Right ventricle myocardium inferior (tissue), 1 donor: ENCODE data around the gene MAMDC4. TPM values are rescaled to one million over a fixed set of nuclear protein-coding genes. Genes with fewer than 3 reads are reported as not detected.
"Not testable (repeated sequence)": the region's sequence is repeated elsewhere in the genome, so short reads cannot be mapped to it uniquely, and the experiment has no call there.

Experiments used
- ATAC-seq: fragments of 200-7000 bp; cut with Tn5 transposase; one replicate; pipeline ENCODE4 v1.9.1; 2020; ENCODE audit warnings: mild to moderate bottlenecking, moderate library complexity
- DNase-seq: peaks from one replicate; pipeline ENCODE4 v3.0.0; 2021; ENCODE audit errors: missing footprints
- intact Hi-C: fragments of 100-400 bp; cut with DNase I; formaldehyde crosslinking; loops from one replicate; pipeline ENCODE4 v1.11.0; 2022
- total RNA-seq: library from RNA; stranded (reverse); fragmentation: NEBNext Ultra II Directional; extraction: Animal tissue kit (Norgen Biotek cat#: 25700); gene quantifications from one replicate; pipeline ENCODE4 v1.2.1, GENCODE V29; 2021
- donor health status: DM: no; HTN: yes; CAD: no; lungs with severe emphysema.

Gene MAMDC4
- total RNA-seq, 1 donor from 2014 or later, result 12.8 TPM

DNA sequence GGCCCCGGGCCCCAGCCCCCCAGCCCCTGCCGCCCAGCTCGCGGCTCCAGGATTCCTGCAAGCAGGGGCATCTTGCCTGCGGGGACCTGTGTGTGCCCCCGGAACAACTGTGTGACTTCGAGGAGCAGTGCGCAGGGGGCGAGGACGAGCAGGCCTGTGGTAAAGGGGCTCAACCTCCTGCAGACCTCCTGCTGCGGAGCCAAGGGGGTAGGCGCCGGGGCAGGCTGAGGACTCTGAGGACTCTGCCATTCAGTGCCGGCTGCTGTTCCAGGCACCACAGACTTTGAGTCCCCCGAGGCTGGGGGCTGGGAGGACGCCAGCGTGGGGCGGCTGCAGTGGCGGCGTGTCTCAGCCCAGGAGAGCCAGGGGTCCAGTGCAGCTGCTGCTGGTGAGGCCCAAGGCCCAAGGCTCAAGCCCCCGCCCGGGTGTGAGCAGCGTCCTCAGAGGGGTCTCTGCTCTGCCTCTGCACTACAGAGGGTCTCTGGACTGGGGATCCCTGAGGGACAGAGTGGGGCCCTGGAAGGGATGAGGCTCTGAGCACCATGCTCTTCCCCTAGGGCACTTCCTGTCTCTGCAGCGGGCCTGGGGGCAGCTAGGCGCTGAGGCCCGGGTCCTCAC, 3.4 kb downstream of the MAMDC4 start:
- ATAC-seq (no peak), DNase-seq (no peak)
- intact Hi-C loops, result no loop called here

DNA sequence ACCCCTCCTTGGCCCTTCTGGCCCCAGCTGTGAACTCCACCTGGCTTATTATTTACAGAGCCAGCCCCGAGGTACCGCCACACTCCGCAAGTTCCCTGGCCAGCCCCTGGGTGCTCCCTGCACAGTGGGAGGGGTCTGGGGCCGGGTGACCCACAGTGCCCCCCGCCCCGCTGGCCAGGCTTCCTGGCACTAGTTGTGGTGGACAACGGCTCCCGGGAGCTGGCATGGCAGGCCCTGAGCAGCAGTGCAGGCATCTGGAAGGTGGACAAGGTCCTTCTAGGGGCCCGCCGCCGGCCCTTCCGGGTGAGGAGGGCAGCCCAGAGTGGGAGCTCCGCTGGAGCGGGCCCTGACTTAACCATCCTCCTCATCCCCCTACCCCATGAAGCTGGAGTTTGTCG, 3.9 kb downstream of the MAMDC4 start:
- ATAC-seq (no peak), DNase-seq (no peak)
- intact Hi-C loops, result no loop called here

DNA sequence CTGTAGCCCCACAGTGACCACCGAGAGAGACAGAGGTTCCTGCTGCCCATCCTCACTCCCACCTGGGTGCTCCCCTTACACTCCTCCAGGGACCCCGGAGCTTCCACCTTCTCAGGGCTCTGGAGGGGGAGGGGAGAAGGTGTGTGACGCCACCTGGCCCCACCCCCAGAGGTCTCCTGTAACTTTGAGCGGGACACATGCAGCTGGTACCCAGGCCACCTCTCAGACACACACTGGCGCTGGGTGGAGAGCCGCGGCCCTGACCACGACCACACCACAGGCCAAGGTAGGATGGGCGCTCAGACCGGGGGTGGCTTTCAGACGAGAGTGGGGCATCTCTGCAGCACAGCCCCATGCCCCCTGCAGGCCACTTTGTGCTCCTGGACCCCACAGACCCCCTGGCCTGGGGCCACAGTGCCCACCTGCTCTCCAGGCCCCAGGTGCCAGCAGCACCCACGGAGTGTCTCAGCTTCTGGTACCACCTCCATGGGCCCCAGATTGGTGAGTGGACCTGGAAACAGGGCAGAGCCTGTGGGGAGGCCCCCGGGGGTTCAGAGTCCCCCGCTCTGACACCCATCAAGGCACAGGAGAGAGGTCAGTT, 4.5 kb downstream of the MAMDC4 start:
- intact Hi-C loops, result no loop called here
- DNase-seq (no peak), ATAC-seq (no peak)

GRCh38 chr9:136857166-136857565, 5.0 kb downstream of the MAMDC4 start:
- intact Hi-C loops, result no loop called here
- no peak for ATAC-seq

DNA sequence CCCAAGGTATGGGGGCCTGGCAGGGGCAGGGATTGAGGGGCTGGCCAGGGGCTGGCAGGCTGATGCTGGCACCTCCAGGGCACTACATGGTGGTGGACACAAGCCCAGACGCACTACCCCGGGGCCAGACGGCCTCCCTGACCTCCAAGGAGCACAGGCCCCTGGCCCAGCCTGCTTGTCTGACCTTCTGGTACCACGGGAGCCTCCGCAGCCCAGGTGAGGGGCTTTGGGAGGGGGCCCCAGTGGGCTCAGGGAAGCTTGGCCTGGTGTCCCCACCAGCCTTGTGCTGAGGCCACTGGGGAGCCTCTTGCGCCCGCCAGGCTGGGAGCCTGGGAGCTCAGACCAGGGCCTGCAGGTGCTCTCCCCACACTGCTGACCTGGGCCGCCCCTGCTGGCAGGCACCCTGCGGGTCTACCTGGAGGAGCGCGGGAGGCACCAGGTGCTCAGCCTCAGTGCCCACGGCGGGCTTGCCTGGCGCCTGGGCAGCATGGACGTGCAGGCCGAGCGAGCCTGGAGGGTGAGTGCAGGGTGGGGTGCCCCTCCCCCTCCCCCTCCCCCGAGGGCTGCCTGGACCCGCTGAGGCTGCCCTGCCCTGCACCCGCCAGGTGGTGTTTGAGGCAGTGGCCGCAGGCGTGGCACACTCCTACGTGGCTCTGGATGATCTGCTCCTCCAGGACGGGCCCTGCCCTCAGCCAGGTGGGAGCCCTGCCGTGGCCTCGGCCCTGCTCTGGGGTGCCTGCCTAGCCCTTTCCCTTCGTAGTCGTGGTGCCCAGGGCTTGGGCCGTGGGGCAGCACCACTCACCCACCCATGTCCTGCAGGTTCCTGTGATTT, 5.7 kb downstream of the MAMDC4 start:
- no peak for DNase-seq
- no peak for ATAC-seq
- intact Hi-C loops, result no loop called here

More at GRCh38 chr9:136857166-136857565, 5.0 kb downstream of the MAMDC4 start:
- DNase-seq, result no peak

DNA sequence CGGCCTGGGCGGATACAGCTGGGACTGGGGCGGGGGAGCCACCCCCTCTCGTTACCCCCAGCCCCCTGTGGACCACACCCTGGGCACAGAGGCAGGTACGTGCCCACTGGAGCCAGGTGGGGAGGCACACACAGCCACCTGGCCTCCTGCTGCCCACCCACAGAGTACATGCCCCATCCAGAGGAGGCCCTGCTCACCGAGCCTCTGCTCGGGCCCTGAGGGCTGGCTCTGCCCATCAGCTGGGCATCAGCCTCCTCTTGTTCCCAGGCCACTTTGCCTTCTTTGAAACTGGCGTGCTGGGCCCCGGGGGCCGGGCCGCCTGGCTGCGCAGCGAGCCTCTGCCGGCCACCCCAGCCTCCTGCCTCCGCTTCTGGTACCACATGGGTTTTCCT, 6.3 kb downstream of the MAMDC4 start:
- ATAC-seq (no peak), DNase-seq (no peak)
- intact Hi-C loops, result no loop called here

DNA sequence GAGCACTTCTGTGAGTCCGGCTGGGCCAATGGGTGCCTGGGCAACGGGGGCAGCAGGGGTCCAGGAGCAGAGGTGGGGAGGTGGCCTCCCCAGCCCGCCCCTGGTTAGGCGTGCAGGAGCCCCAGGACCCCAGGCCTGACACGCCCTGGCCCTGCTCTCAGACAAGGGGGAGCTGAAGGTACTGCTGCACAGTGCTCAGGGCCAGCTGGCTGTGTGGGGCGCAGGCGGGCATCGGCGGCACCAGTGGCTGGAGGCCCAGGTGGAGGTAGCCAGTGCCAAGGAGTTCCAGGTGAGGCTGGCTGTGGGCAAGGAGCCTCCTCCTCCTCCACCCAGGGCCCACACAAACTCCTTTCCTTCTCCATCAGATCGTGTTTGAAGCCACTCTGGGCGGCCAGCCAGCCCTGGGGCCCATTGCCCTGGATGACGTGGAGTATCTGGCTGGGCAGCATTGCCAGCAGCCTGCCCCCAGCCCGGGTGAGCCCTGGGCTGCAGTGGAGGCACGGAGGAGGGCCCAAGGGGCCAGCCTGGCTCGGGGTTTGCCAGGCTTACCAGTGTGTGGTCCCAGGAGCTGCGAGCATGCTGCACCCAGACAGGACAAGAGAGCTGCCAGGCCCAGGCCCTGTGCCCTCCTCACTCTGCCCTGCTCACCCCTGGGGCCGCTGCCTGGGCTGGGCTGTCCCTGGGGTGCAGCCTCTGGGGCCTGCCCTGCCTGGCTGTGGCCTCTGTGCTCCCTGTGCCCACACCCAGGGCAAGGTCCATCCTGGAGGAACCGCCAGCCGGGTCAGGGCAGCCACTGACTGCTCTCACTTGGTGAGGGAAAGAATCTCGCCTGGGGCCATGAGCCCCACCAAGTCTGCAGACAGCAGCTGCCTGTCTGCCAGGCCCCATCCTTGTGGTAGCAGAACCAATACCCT, 7.0 kb downstream of the MAMDC4 start:
- ATAC-seq, result peak; percentile 38
- DNase-seq, result no peak
- intact Hi-C loops, result no loop called here

GRCh38 chr9:136860529-136860928, 8.4 kb downstream of the MAMDC4 start:
- intact Hi-C loops, result no loop called here
- no peak for ATAC-seq
- no peak for DNase-seq

GRCh38 chr9:136860933-136861873, 9.1 kb downstream of the MAMDC4 start:
- ATAC-seq, result no peak
- DNase-seq, result no peak
- intact Hi-C loops, result no loop called here

- DNase-seq (no peak), ATAC-seq (no peak)
- intact Hi-C loops, result no loop called here
These were observed 9.8 kb downstream of the MAMDC4 start for GRCh38 chr9:136861874-136862457.

DNA sequence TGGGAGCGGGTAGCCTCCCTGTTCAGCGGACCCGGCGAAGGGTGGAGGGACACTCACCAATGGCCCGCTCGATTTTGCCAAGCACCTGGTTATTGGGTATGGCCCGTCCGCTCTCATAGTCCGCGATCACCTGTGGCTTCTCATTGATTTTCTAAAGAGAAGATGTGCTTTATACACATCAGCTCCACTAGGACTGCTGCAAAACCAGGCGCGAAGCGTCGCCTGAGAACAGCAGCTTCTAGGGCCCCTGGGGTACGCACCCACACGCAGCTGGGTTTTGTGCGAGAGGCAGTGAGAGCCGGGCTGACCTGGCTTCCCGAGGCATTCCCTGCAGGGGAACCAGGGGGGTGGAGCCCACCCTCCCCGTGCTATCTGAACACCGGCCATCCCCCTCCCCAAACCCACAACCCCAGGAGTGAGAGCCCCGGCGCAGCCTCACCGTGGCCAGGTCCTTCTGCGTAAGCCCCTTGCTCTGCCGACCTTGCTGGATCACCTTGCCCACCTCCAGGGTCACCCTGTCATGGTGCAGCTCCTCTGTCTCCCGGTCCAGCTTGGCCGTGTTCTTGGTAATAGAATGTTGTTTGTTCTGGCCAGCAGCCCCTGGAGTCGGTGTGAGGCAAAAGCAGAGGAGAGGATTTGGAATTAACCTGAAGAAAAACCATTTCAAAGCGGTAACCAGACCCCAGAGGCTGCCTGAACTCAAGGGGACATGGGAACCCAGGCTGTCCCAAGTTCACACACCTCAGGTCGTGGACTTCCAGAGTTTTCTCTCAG, 10.9 kb downstream of the MAMDC4 start:
- ATAC-seq (no peak), DNase-seq (no peak)
- intact Hi-C loops, result no loop called here

GRCh38 chr9:136863623-136864273, 11.6 kb downstream of the MAMDC4 start:
- ATAC-seq, result no peak
- intact Hi-C loops, result no loop called here
- DNase-seq, result no peak

DNA sequence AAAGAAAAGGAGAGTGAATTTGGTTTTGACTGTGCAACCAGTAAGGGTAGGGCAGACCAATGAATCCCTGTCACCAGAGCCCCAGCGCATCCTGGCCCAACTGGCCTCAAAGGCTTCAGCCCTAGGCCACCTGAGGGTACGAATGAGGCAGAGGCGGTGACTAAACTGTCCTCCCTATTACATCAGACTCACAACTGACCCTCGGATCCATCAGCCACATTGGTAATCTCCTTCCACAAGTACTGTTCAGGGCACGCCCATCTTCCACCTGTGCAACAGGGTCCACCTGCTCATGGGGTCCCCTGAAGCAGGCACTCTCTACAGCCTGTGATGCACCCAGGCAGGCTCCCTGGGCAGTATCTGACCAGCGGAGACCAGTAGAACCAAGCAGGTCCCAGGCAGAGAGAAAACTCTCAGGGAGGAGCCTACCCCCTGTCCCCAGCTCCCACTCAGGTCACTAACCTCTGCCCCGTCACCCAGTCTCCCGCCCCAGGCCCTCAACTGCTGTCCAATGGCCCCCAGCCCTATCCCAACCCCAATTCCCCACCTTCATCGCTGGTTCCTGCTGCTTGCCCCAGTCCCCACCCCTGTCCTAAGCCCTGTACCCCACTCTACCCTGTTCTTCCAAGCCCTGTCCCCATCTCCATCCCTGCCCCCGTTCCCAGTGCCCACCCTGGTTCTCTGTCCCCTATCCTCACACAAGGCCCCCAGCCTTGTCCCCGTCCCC, 13.1 kb downstream of the MAMDC4 start:
- DNase-seq, result no peak
- ATAC-seq, result no peak
- intact Hi-C loops, result loop anchor here (5.0 kb wide), 1 partner anchor 77 kb away; the partner anchor contains the start of gene FBXW5

DNA sequence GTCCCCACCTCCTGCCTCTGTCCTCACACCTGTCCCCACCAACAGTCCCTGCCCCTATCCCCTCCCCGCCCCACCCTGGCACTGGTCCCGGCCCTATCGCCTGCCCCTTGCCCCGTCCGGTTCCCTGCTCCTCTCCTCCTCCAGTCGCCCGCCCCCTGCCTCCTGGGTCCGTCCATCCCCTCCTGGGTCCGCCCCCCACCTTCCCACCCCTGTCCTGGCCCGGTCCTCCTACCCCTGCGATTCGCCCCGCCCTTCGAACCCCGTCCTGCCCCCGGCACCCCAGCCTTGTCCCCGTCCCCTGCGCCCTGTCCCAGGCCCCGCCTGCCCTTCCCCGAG, 13.6 kb downstream of the MAMDC4 start:
- no peak for DNase-seq

GRCh38 chr9:136866898-136867421, 14.8 kb downstream of the MAMDC4 start:
- not testable (repeated sequence) for DNase-seq, ATAC-seq
- intact Hi-C loops, result loop anchor here (5.0 kb wide), 1 partner anchor 75 kb away; the partner anchor contains the start of gene FBXW5

More for the DNA sequence above, 13.6 kb downstream of the MAMDC4 start:
- intact Hi-C loops, result loop anchor here (5.0 kb wide), 1 partner anchor 77 kb away; the partner anchor contains the start of gene FBXW5
- ATAC-seq, result peak; percentile 1
